Upper lobe of right lung (tissue), 1 donor: ENCODE data around the gene TAOK3. TPM values are rescaled to one million over a fixed set of nuclear protein-coding genes. Genes with fewer than 3 reads are reported as not detected.

Experiments used
- ATAC-seq: fragments of 200-7000 bp; cut with Tn5 transposase; one replicate; pipeline ENCODE4 v1.9.1; 2020; ENCODE audit warnings: mild to moderate bottlenecking, moderate library complexity
- DNase-seq: peaks from one replicate; pipeline ENCODE4 v3.0.0-alpha.2; 2020
- H3K27ac ChIP-seq: fragments of 200-600 bp; one replicate; pipeline ENCODE4 v1.8.0; 2022
- H3K27me3 ChIP-seq: fragments of 200-600 bp; one replicate; pipeline ENCODE4 v1.8.0; 2022; ENCODE audit warnings: mild to moderate bottlenecking
- H3K36me3 ChIP-seq: fragments of 200-600 bp; one replicate; pipeline ENCODE4 v1.8.0; 2022
- H3K4me1 ChIP-seq: fragments of 200-600 bp; one replicate; pipeline ENCODE4 v1.8.0; 2022
- H3K4me3 ChIP-seq: fragments of 200-600 bp; one replicate; pipeline ENCODE4 v1.8.0; 2022; ENCODE audit warnings: mild to moderate bottlenecking
- H3K9me3 ChIP-seq: fragments of 200-600 bp; one replicate; pipeline ENCODE4 v1.8.0; 2022
- CTCF ChIP-seq: fragments of 200-600 bp; IDR thresholded peaks from one replicate; pipeline ENCODE4 v1.8.0; 2022; ENCODE audit warnings: antibody characterized with exemption
- intact Hi-C: fragments of 100-400 bp; cut with DNase I; formaldehyde crosslinking; loops from one replicate; pipeline ENCODE4 v1.11.0; 2022
- total RNA-seq: library from RNA; stranded (reverse); fragmentation: NEBNext Ultra II Directional; extraction: Animal tissue kit (Norgen Biotek cat#: 25700); gene quantifications from one replicate; pipeline ENCODE4 v1.2.1, GENCODE V29; 2021
- donor health status: DM: no; HTN: yes; CAD: no; lungs with severe emphysema.

The TAOK3 gene
- total RNA-seq, 1 donor from 2014 or later = 64.1 TPM

- no peak for ATAC-seq
- no peak for TF ChIP-seq CTCF
- intact Hi-C loops = no loop called here
Measured at GRCh38 chr12:118119449-118119879, 253.2 kb downstream of the TAOK3 start.

GRCh38 chr12:118109088-118109487, 263.6 kb downstream of the TAOK3 start:
- H3K27me3 ChIP-seq = no peaks in the 10 kb centered on the region
- H3K9me3 ChIP-seq = no peaks in the 10 kb centered on the region
- peaks cover 7% of the 10 kb centered on the region for H3K4me1 ChIP-seq
- H3K27ac ChIP-seq = no peak overlapping the region
- no peak for TF ChIP-seq CTCF
- no peaks in the 10 kb centered on the region for H3K36me3 ChIP-seq
- H3K4me3 ChIP-seq = no peak overlapping the region
- ATAC-seq (no peak), DNase-seq (no peak)
- intact Hi-C loops = no loop called here

More at GRCh38 chr12:118119449-118119879, 253.2 kb downstream of the TAOK3 start:
- no peaks in the 10 kb centered on the region for H3K9me3 ChIP-seq
- DNase-seq = no peak
- H3K4me1 ChIP-seq = peaks cover 10% of the 10 kb centered on the region
- no peaks in the 10 kb centered on the region for H3K27me3 ChIP-seq
- no peaks in the 10 kb centered on the region for H3K36me3 ChIP-seq
- no peak overlapping the region for H3K4me3 ChIP-seq
- no peak overlapping the region for H3K27ac ChIP-seq

GRCh38 chr12:118107694-118108093, 265.0 kb downstream of the TAOK3 start:
- H3K4me3 ChIP-seq = no peak overlapping the region
- H3K36me3 ChIP-seq = no peaks in the 10 kb centered on the region
- H3K9me3 ChIP-seq = no peaks in the 10 kb centered on the region
- H3K27me3 ChIP-seq = no peaks in the 10 kb centered on the region
- intact Hi-C loops = no loop called here
- TF ChIP-seq CTCF = no peak
- peaks cover 8% of the 10 kb centered on the region for H3K4me1 ChIP-seq
- no peak overlapping the region for H3K27ac ChIP-seq
- ATAC-seq = no peak
- no peak for DNase-seq

GRCh38 chr12:118107011-118107410, 265.7 kb downstream of the TAOK3 start:
- peaks cover 13% of the 10 kb centered on the region for H3K4me1 ChIP-seq
- DNase-seq (no peak), ATAC-seq (no peak)
- TF ChIP-seq CTCF = no peak
- no peaks in the 10 kb centered on the region for H3K9me3 ChIP-seq
- H3K27ac ChIP-seq = no peak overlapping the region
- H3K36me3 ChIP-seq = no peaks in the 10 kb centered on the region
- intact Hi-C loops = no loop called here
- no peak overlapping the region for H3K4me3 ChIP-seq
- no peaks in the 10 kb centered on the region for H3K27me3 ChIP-seq

GRCh38 chr12:118103601-118104382, 268.9 kb downstream of the TAOK3 start, which contains the start of gene VSIG10:
TSS of gene VSIG10 (minus strand) at chr12:118104011. CDS start at chr12:118103671, 340 bp downstream.
- Histone ChIP-seq H3K4me1 (peaks cover 13% of the 10 kb centered on the region), H3K27me3 (no peaks in the 10 kb centered on the region), H3K4me3 (peak within 1 kb of the TSS; percentile 81), H3K36me3 (no peaks in the 10 kb centered on the region), H3K27ac (peak within 1 kb of the TSS; percentile 81), H3K9me3 (no peaks in the 10 kb centered on the region)
- no peak for TF ChIP-seq CTCF
- intact Hi-C loops = no loop called here
- DNase-seq = peak; percentile 91
- ATAC-seq = peak; percentile 97
